ENCODE results near the gene CLRN2. TPM values are rescaled to one million over a fixed set of nuclear protein-coding genes. Genes with fewer than 3 reads are reported as not detected.

The CLRN2 gene
- polyA plus RNA-seq (ENCODE audit: insufficient read length): not detected

- no peak for DNase-seq (ENCODE audit: low read depth)
Measured at GRCh38 chr4:17514865-17515264, at the start of gene CLRN2. TSS of gene CLRN2 (plus strand) at chr4:17515165. CDS start at chr4:17515267, 102 bp downstream.

- peak; percentile 28 for DNase-seq (ENCODE audit: low read depth)
Measured at GRCh38 chr4:17468619-17469221, 46.2 kb upstream of the CLRN2 start.

- no peak for DNase-seq (ENCODE audit: low read depth)
Measured at GRCh38 chr4:17469931-17470674, 44.9 kb upstream of the CLRN2 start.

GRCh38 chr4:17475481-17475880, 39.5 kb upstream of the CLRN2 start:
- DNase-seq (ENCODE audit: low read depth): no peak

GRCh38 chr4:17476853-17477252, 38.1 kb upstream of the CLRN2 start:
- no peak for DNase-seq (ENCODE audit: low read depth)

- no peak for DNase-seq (ENCODE audit: low read depth)
Measured at GRCh38 chr4:17477774-17478472, 37.0 kb upstream of the CLRN2 start.

- no peak for DNase-seq (ENCODE audit: low read depth)
Measured at GRCh38 chr4:17480210-17480927, 34.6 kb upstream of the CLRN2 start.

GRCh38 chr4:17480955-17481354, 34.0 kb upstream of the CLRN2 start:
- no peak for DNase-seq (ENCODE audit: low read depth)

- DNase-seq (ENCODE audit: low read depth): no peak
Measured at GRCh38 chr4:17482716-17483115, 32.2 kb upstream of the CLRN2 start.

- no peak for DNase-seq (ENCODE audit: low read depth)
Measured at GRCh38 chr4:17489123-17489522, 25.8 kb upstream of the CLRN2 start.

- no peak for DNase-seq (ENCODE audit: low read depth)
Measured at GRCh38 chr4:17489721-17490120, 25.2 kb upstream of the CLRN2 start.

- DNase-seq (ENCODE audit: low read depth): no peak
Measured at GRCh38 chr4:17490575-17491059, 24.3 kb upstream of the CLRN2 start.

GRCh38 chr4:17491196-17491595, 23.8 kb upstream of the CLRN2 start:
- no peak for DNase-seq (ENCODE audit: low read depth)

- no peak for DNase-seq (ENCODE audit: low read depth)
Measured at GRCh38 chr4:17492058-17492741, 22.8 kb upstream of the CLRN2 start.

GRCh38 chr4:17492876-17493275, 22.1 kb upstream of the CLRN2 start:
- no peak for DNase-seq (ENCODE audit: low read depth)

- DNase-seq (ENCODE audit: low read depth): no peak
Measured at GRCh38 chr4:17493619-17494018, 21.3 kb upstream of the CLRN2 start.

- DNase-seq (ENCODE audit: low read depth): no peak
Measured at GRCh38 chr4:17494258-17495190, 20.4 kb upstream of the CLRN2 start.

GRCh38 chr4:17497890-17498523, 17.0 kb upstream of the CLRN2 start:
- DNase-seq (ENCODE audit: low read depth): no peak

- DNase-seq (ENCODE audit: low read depth): no peak
Measured at GRCh38 chr4:17500574-17500973, 14.4 kb upstream of the CLRN2 start.

GRCh38 chr4:17502756-17503155, 12.2 kb upstream of the CLRN2 start:
- no peak for DNase-seq (ENCODE audit: low read depth)
